ENCODE data around the gene HTR4.

HTR4 gene

DNA sequence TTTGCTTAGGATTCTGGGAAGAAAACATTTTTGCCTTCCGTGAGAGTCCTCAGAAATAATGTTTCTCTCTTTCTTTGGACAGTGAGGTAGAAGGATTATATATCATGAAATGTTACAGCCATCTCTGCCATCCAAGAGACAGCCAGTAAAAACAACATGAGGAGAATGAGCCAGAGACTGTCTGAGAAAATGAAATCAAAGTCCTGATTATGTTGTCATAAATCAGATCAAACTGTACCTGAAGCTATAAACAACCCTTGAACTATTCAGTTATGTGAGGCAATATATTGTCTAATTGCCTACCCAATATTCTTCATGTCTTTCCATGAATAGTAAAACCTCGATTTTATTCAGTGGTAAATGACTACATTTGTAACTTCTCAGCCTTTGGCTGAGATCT, 9.2 kb upstream of the HTR4 start:
- DNase-seq, result no peak

DNA sequence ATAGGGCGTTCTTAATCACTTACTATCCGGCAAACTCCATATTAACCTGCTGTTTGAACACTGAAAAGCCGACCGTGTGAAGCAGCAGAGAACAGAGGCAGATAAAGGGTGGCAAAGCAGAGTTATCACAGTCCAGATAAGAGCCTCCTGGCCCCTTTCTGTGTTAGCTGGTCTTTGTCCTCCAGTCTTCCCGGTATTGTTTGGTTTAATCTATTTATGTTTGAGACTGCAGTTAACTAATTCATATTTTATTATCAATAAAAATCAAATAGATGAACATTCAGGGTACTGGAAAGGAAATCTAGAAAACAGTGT, 6.0 kb upstream of the HTR4 start:
- no peak for DNase-seq

DNA sequence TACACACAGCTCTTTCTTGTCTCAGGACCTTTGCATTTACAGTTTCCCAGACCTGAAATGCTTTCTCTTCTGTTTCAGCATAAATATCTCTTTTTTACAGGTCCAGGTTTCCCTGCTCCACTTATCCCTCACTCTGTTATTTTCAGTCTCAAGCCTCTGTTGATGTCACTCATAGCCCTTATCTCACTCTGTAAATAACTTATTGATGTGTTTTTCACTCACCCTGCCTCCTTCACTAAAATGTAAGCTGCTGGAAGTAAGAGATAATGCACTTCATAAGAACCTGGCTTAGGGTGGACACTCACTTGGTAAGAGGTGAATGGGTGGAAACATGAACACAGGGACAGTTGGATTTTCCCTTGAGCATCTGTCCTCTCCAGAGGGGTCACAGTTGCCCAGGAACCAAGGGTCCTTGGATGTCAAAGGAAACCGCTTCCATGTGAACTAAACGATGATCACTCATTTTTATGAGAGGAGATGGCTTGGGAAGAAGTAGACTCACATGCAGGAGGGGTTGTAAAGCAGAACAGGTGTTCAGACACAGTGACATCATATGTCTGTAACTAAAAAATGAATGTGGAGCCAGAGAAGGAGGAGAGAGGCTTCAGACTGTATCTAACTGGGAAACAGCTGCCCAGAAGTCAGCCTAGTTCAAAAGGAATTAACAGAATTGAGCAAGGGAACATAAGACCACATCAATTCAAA, 5.5 kb upstream of the HTR4 start:
- DNase-seq, result no peak

DNA sequence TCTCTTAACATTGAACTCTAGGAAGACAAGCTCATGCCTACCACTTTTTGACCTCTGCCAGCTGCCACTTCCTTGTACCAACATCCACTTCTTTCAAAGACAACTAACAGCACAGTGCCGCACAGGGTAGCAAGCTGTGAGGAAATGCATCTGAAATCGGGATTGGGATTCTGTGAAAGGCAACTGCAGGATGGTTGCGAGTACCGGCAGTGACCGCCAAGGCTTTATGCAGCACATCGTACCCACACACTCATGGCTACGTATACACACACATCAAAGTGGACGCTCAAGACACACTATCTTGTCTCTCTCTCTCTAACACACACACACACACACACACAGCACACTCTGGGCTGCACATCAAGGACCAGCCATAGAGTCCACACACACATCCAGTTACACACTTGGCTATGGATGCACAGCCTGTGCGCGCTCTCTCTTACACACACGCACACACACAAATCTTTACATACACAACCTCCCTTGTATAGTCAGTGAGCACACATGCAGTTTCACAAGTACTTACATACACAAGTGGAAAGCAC, 964 bp downstream of the HTR4 start:
- no peak for DNase-seq

- DNase-seq, result no peak
Measured at GRCh38 chr5:148651528-148651927, 2.8 kb downstream of the HTR4 start.

GRCh38 chr5:148645527-148645926, 8.8 kb downstream of the HTR4 start:
- DNase-seq, result no peak

- no peak for DNase-seq
Measured at GRCh38 chr5:148641735-148642134, 12.6 kb downstream of the HTR4 start.

DNA sequence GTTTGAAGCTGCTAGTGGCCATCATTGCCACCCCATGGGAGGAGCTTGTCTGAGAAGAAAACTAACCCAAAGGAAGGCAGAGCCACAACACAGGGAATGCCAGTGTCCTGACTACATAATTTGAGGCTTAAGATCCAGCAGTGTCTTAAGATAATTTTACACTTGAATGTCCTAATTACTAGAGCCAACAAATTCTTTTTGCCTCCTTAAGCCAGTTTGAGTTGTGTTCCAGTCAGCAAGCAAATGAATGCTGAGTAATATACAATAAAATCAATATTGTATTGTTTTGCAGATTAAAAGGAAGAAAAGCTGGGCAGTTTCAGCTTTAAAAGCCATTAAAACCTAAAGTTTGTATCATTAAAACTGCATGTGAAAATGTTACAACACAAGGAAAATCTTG, 13.9 kb downstream of the HTR4 start:
- DNase-seq, result no peak

DNA sequence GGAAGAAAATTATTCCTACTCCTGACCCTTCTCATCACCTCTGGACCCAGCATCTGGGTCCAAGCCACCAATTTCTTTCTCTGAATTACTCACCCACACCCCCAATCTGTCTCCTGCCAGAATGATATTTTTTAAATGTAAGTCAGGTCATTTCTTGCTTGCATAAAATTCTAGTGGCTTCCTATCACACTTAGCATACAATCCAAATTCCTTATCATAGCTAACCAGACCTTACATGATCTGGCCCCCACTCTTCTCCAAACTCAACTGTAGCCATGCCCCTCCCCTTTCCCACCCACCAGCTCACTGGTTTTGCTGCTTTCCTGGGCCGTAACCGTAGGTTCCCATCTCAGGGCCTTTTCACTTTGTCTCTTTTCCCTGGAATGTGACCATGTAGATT, 15.2 kb downstream of the HTR4 start:
- DNase-seq, result no peak

DNA sequence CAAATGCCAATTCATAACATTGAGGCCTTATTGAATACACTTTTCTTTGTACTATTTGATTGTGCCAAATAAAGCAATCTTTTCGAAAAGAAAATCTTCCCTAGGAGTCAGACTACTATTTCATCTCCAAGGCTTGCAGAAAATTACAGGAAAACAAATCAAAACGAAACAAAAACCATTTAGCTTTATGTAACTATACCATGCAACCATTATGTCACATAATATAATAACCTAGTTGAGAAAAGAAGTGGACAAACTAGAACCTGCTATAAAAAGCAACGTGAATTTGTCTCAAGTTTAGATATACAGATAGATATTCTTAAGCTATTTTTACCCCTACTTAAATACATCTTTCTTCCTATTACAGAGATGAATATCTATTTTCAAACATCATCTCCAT, 18.0 kb downstream of the HTR4 start:
- DNase-seq, result no peak

GRCh38 chr5:148635321-148636083, 18.8 kb downstream of the HTR4 start:
- DNase-seq, result no peak

- DNase-seq, result no peak
Measured at GRCh38 chr5:148633067-148633377, 21.3 kb downstream of the HTR4 start.

DNA sequence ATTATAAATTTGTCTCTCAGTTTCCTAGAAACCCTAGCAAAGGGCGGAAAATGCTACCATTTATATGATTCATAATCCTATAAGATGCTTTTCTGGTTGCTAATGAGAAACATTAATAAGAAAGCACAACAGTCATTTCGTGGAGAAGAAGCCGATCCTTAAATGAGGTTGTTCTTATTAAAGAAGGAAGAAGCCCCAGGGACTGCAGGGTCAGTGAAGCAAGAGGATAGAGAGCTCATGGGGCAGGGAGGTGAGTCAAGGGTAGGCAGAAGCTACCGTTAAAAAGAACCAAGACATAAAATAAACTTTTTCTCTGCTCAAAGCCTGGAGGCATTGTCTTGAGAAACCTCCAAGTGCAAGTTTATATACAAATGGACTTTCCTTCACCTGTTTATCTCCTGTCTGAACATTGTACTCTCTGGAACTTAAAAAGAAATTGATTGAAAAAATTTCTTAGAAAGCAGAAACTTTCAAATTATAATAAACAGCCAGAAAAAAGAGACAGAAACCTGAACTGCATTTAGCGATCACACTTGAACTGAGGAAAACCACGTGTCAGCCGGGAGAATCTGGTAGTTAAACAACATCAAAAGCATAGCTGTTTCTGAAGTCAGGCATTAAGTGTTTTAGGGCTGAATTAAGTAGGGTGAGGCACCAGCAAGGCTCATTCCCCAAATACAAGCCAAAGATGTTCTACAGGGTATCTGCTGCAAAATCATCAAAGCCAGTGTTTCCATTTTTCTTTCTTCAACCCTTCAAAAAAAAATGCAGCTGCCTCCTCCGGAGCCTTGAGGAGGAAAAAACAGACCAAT, 21.9 kb downstream of the HTR4 start:
- no peak for DNase-seq

DNA sequence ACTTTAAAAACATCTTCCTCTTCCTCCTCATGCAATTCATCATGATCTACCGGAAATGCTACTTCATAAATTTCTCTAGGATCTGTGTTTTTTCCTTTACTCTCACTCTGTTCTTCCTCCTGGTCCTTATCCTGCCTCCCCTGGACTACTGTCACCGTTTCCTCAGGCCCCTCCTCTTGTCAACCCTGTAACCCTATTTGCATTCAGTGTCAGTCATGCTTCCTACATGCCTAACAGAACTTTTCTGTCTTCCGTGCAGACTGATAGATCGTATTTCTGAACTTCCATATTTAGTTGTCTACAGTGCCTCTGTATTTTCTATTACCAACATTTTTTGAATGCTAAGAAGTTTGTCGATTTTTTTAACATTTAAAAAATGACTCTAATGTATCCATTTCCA, 27.3 kb downstream of the HTR4 start:
- no peak for DNase-seq

DNA sequence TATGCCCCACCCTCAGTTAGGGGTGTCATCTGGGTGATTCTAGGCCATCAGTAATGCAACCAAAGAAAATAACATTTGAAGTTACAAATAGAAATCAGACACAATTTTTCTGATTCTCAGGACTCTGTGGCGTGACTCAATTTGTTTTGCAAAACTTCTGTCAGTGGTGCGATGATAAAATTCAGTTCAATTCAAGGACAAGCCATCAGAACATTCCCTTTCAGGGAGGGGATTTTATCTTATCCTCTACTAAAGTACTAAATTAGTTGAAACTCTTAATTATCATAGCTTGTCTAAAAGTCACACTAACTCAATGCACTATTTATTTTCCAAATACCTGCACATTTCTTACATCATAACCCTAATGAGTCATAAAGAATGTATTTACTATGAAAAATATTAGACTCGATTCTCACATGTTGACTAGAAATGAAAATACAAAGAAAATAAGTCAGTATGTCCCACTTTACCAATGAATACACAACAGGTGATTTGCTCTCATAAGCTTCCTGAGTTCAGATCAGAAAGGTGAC, 28.2 kb downstream of the HTR4 start:
- DNase-seq, result no peak

GRCh38 chr5:148625250-148625649, 29.1 kb downstream of the HTR4 start:
- no peak for DNase-seq

DNA sequence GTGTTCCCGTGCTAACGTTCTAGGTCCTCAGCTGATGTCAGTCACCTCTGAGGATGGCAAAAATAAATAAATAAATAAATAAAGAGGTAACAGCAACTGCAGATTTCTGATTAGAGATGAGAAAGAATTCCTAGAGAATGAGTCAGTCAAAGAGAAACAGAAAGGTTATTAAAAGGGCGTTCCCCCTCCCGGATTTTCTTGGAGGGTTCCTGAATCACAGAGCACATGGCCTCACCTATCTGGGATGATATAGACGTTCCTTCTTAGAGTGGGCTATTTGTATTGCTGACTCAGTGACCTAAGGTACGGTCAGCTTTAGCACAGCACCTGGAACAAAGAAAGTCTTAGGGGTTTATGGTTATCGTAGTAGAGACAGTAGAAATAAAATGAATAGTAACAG, 30.6 kb downstream of the HTR4 start:
- DNase-seq, result no peak

DNA sequence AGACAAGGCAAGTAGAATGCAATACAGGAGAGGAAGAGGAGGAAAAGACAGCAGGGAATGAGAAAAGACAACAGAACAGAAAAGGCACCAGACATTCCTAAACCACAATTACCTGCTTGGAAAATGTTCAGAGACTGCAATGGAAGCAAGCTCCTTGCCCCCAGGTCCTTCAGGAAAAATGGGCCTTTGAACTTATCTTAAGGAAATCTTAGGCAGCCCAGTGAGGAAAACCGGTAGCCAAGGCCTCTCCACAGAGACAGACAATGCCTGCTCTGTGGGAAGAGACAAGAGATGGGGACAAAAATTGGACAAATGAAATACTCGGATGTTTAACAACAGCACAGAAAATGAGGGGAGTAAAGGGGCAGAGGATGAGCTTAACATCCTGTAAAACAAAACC, 31.2 kb downstream of the HTR4 start:
- no peak for DNase-seq

GRCh38 chr5:148620696-148621095, 33.6 kb downstream of the HTR4 start:
- DNase-seq, result no peak

DNA sequence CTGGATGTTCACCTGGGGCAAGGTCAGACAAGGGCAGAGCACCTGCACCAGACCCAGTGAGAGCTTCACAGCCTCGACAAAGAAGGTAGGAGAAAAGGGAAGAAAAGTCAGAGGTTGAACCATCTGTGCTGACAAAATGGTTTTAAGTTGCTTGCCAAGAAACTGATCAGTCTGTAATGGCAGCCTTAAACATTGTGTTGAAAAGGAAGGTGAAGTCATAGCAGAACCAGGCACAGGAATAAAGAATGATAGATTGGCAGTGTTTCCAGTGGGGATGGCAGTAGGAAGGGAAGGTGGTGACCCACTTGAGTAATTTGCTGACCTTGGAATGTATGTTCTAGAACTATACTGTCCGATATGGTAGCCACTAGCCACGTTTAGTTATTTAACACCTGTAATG, 34.2 kb downstream of the HTR4 start:
- no peak for DNase-seq

DNA sequence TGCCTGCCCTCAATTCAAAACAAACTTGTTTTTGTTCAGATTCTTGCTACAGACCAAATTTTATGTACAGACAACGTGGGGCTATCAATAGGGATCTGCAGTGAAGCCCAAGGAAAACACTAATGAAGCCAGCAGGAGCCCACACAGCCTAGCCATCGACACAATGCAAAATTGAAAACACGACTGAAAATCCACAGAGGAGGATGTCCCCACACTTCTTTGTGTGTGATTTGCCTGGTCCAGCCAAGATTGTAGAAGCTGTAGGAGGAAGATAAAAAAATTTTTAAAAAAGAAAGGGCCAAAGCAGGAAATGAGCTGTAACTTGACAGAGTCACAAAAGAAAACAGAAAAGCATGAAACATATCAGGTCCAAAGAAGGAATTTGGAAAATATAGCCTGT, 34.8 kb downstream of the HTR4 start:
- DNase-seq, result no peak

- DNase-seq, result no peak
Measured at GRCh38 chr5:148615644-148616275, 38.6 kb downstream of the HTR4 start.

DNA sequence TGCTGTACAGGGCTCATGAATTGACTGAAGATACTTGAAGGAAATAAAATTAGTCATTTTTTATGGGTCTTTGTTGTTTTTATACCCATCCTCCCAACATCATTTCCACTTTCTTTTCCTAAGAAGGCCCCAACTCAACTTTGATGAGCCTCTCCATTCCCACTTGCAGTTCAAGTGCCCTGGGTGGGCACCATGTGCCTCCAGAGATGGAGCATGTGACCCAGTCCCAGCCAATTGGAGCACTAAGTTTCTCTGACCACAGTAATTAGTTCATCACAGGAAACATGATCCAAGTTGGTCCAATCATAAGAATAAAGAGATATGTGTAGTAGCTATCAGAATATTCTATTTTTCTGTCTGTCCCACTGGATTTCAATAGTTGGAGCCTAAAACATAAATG, 46.9 kb downstream of the HTR4 start:
- no peak for DNase-seq
